Measurements from ENCODE around the gene ZFAND3.
A peak's percentile ranks its signal among the peaks of the same experiment; 100 is the strongest.

The ZFAND3 gene

DNA sequence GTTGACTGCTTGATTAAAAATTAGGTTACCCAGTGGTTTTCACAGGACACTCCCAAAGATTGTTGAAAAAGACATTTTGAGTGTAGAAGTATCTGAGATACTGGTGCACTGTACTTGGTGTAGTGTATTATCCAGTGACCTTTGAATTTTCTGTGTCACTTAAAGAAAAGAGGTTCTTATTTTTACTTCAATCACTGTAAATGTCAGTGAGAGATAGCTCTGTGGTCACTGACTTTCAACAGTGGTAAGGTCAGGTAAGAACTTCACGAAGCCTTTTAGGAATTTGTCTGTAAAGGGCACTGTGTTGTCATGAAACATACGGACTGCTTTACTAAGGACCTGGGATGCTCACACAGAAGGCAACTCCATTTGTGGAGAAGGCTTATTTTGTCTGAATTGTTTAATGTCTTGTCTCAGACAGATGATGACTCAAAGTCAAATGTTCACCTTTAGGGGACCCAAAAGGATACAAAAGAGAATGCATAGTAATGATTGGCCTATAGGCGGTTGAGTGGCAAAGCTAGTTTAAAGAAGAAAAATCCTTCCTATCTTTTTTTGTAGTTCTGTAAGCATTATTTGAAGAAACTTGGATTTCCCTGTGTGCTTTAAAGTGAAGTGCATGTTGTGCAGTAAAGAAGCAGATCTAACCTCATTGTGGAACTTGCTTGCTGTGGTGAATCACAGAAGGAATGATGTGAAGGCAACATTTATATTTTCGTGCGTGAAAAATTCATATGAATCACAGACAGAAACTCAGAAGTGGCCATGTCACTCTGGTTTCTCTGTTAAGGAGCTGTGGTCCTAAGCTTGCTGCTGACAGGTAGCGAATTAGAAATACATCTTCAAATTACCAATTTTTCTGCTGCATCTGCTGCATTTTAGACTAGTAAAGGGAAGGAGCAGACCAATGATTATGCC, 47.3 kb downstream of the ZFAND3 start:
- no peak overlapping the region for H3K9ac ChIP-seq (ENCODE audit: low read length)
- peaks cover 13% of the 10 kb centered on the region for H3K4me1 ChIP-seq (ENCODE audit: insufficient read depth, low read length, severe bottlenecking)
- H3K4me2 ChIP-seq (ENCODE audit: low read length) = peak overlapping the region; percentile 18; the same call in 1 of the 2 replicates
- H3K27ac ChIP-seq (ENCODE audit: low read depth, low read length, poor library complexity, severe bottlenecking) = no peak overlapping the region
- H3K4me3 ChIP-seq (ENCODE audit: low read depth, low read length, poor library complexity, severe bottlenecking) = no peak overlapping the region
- H2AFZ ChIP-seq (ENCODE audit: low read length) = no peak overlapping the region
- no peaks in the 10 kb centered on the region for H3K9me2 ChIP-seq (ENCODE audit: low read depth, low read length)
- H3K9me3 ChIP-seq (ENCODE audit: low read length) = no peaks in the 10 kb centered on the region
- H4K20me1 ChIP-seq (ENCODE audit: insufficient read depth, low read length) = no peaks in the 10 kb centered on the region
- no peaks in the 10 kb centered on the region; the same call in 1 of the 2 replicates for H3K79me2 ChIP-seq (ENCODE audit: insufficient read depth, low read length)
- TF ChIP-seq CTCF (IDR thresholded peaks at IDR 0.05; ENCODE audit: low read length) = no peak
- H3K36me3 ChIP-seq (ENCODE audit: insufficient read depth, low read length) = no peaks in the 10 kb centered on the region
- H3F3A ChIP-seq (ENCODE audit: insufficient read depth, low read length) = no peaks in the 10 kb centered on the region
- no peaks in the 10 kb centered on the region for H3K27me3 ChIP-seq (ENCODE audit: insufficient read depth, low read length)

DNA sequence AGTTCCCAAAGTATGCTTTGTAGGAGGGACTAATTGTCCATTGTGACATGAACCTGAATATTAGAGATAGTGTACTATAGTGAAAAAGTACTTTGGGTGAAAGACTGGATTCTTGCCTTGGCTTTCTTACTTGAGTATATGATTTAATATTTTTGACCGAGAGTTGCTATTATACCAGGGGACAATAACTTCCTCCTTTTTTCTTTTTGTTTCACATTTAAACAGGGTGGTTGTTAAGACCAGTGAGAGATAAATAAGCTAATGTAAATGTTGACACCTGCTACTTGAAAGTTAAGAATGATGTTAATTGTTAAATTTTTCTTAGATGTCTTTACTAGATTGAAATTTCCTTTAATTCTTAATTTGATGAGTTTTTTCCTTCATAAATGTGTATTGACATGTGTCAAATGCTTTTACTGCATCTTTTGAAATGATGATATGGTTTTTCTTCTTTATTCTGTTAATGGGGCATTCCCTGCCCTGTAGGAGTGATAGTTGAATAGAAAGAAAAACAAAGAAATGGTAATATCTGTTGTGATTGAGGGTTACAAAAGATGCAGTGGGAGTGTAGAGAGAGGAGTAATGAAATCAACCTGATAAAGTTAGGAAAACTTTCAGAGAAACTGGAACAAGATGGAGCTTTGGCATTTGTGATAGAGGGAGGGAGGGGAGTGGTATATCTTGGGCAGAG, 48.4 kb downstream of the ZFAND3 start:
- Histone ChIP-seq H3K36me3 (ENCODE audit: insufficient read depth, low read length) (no peaks in the 10 kb centered on the region), H3K79me2 (ENCODE audit: insufficient read depth, low read length) (no peaks in the 10 kb centered on the region; the same call in 1 of the 2 replicates), H3K9me3 (ENCODE audit: low read length) (no peaks in the 10 kb centered on the region), H3F3A (ENCODE audit: insufficient read depth, low read length) (no peaks in the 10 kb centered on the region), H3K27ac (ENCODE audit: low read depth, low read length, poor library complexity, severe bottlenecking) (no peak overlapping the region), H4K20me1 (ENCODE audit: insufficient read depth, low read length) (no peaks in the 10 kb centered on the region), H3K9me2 (ENCODE audit: low read depth, low read length) (no peaks in the 10 kb centered on the region), H3K4me2 (ENCODE audit: low read length) (peak overlapping the region; percentile 18; the same call in 1 of the 2 replicates), H3K27me3 (ENCODE audit: insufficient read depth, low read length) (no peaks in the 10 kb centered on the region), H3K4me1 (ENCODE audit: insufficient read depth, low read length, severe bottlenecking) (peaks cover 13% of the 10 kb centered on the region), H3K9ac (ENCODE audit: low read length) (no peak overlapping the region), H2AFZ (ENCODE audit: low read length) (no peak overlapping the region), H3K4me3 (ENCODE audit: low read depth, low read length, poor library complexity, severe bottlenecking) (no peak overlapping the region)
- no peak for TF ChIP-seq CTCF (IDR thresholded peaks at IDR 0.05; ENCODE audit: low read length)
- TF ChIP-seq EZH2 (IDR thresholded peaks at IDR 0.05; ENCODE audit: borderline replicate concordance, low read length) = no peak

- Histone ChIP-seq H3K27me3 (ENCODE audit: insufficient read depth, low read length) (no peaks in the 10 kb centered on the region), H3K9me3 (ENCODE audit: low read length) (no peaks in the 10 kb centered on the region), H3K27ac (ENCODE audit: low read depth, low read length, poor library complexity, severe bottlenecking) (no peak overlapping the region), H2AFZ (ENCODE audit: low read length) (no peak overlapping the region), H3K9ac (ENCODE audit: low read length) (no peak overlapping the region), H3K4me2 (ENCODE audit: low read length) (no peak overlapping the region), H3K4me3 (ENCODE audit: low read depth, low read length, poor library complexity, severe bottlenecking) (no peak overlapping the region), H3K9me2 (ENCODE audit: low read depth, low read length) (no peaks in the 10 kb centered on the region), H3K4me1 (ENCODE audit: insufficient read depth, low read length, severe bottlenecking) (peaks cover 13% of the 10 kb centered on the region), H4K20me1 (ENCODE audit: insufficient read depth, low read length) (no peaks in the 10 kb centered on the region), H3K79me2 (ENCODE audit: insufficient read depth, low read length) (no peaks in the 10 kb centered on the region; the same call in 1 of the 2 replicates), H3F3A (ENCODE audit: insufficient read depth, low read length) (no peaks in the 10 kb centered on the region), H3K36me3 (ENCODE audit: insufficient read depth, low read length) (no peaks in the 10 kb centered on the region)
- no peak for TF ChIP-seq EZH2 (IDR thresholded peaks at IDR 0.05; ENCODE audit: borderline replicate concordance, low read length)
- no peak for TF ChIP-seq CTCF (IDR thresholded peaks at IDR 0.05; ENCODE audit: low read length)
These were observed 48.9 kb downstream of the ZFAND3 start for GRCh38 chr6:37868447-37868825.

Measured in OCI-LY1 (cell line).